Amniotic epithelial cell (primary cell): Measurements from ENCODE around the gene DVL1.
"Not testable (repeated sequence)": the region's sequence is repeated elsewhere in the genome, so short reads cannot be mapped to it uniquely, and the experiment has no call there.

ENCODE experiments used
- DNase-seq: peaks from one replicate; pipeline ENCODE4 v3.0.0-alpha.2; 2010; ENCODE audit warnings: low read depth

Gene DVL1

DNA sequence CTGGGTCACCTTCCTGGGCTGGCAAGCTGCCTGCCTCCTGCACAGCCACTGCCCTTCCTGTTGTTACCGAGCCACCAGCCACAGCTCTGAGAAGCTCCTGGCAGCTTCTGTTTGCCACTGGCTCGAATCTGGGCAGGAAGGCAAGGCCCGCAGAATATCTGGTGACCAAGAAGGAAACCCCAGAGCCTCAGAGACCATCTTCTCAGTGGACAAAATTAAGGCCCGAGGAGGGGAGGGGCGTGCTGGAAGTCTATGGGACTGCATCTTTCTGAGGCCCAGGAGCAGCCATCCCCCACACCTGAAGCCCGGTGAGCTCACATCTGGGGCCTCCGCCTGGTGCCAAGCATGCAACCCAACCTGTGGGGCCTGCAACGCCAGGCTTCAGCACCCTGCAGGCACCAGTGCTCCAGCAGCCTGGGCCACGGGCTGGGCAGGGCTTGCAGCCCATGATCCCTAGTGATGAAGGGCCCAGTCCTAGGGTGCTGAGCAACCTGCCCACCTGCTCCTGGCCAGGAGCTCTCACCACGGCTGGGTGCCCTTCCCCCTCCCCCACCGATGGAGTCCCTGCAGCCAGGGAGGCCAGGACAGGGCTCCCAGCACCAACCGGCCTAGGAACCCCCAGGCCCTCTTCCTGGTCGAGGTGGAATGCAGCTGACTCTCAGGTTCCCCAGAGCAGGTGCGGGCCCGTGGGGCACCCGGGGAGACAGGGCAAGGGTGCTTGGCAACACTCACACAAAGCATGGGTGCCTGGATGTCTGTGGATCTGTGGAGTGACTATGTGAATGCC, 23.7 kb downstream of the DVL1 start:
- DNase-seq, result no peak

DNA sequence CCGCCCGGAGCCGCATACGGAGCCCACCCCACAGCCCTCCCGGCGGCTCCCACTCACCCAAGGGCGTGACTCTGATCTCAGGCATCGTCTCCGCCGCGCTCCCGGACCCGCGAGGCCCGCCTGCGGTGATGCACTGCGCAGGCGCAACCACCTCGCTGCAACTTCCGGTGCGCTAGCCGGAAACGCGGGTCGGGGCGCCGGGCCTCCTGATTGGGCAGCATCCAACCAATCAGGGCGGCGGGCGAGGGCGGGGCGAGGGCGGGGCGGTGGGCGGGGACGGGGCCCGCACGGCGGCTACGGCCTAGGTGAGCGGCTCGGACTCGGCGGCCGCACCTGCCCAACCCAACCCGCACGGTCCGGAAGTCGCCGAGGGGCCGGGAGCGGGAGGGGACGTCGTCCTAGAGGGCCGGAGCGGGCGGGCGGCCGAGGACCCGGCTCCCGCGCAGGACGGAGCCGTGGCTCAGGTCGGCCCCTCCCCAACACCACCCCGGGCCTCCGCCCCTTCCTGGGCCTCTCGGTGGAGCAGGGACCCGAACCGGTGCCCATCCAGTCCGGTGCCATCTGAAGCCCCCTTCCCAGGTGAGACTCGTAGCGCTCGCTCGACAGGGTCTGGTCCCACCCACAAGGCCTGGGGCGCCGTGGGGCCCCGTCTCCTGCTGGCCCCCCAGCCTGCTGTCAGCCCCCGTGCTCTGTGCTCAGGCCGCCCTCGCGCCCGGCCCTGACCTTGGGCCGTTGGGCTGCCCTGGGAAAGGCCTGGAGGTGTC, 24.5 kb downstream of the DVL1 start, which contains the start of the genes CPTP and INTS11:
Gene CPTP (plus strand): TSS at position 279 of the 764 bp plus-strand sequence. CDS start 2,109 bp downstream, outside the sequence.
Gene INTS11 (minus strand): TSS at position 137 of the 764 bp plus-strand sequence. CDS start 52 bp downstream, at position 85.
- DNase-seq, result peak; percentile 80

- DNase-seq, result no peak
Observed at GRCh38 chr1:1324084-1324523, 25.1 kb downstream of the DVL1 start.

GRCh38 chr1:1322952-1323351, 26.3 kb downstream of the DVL1 start:
- DNase-seq, result no peak

- no peak for DNase-seq
Observed at GRCh38 chr1:1322418-1322817, 26.8 kb downstream of the DVL1 start.

DNA sequence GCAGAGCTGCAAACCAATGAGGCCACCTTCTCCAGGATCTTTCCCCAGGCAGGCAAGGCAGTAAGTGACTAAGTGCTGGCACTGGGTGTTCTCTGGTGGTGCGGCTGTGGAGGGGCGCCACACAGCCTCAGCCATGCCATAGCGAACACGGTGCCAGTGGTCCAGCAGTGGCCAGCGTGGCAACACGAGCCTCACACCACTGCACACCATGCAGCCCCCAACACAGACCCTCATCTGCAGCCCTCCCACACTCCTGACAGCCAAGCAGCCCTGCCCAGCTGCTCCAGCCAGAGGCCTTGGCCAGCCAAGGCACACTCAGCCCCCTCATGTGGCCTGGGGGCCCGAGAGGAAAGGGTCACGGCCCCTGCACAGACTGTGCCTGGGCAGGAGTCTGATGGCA, 27.7 kb downstream of the DVL1 start:
- no peak for DNase-seq

- no peak for DNase-seq
Observed at GRCh38 chr1:1320666-1321448, 28.4 kb downstream of the DVL1 start.

- DNase-seq, result no peak
Observed at GRCh38 chr1:1319646-1319941, 29.6 kb downstream of the DVL1 start.

- no peak for DNase-seq
Observed at GRCh38 chr1:1318777-1319645, 30.2 kb downstream of the DVL1 start.

DNA sequence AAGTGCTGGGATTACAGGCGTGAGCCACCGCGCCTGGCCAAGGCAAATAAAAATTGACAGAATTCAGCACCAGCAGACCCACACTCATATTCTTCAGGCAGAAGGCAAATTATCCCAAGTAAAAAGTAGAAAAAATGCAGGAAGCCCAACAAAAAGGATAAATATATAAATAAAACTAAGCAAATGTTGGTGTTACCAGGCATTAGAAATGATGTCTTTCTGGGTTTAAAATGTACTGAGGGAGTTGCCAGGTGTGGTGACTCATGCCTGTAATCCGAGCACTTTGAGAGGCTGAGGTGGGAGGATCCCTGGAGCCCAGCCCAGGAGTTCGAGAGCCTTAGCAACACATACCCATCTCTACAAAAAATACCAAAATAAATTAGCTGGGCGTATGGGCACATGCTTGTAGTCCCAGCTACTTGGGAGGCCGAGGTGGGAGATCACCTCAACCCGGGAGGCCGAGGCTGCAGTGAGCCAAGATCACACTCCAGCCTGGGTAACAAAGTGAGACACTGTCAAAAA, 31.0 kb downstream of the DVL1 start:
- DNase-seq, result peak; percentile 94

GRCh38 chr1:1317420-1317819, 31.8 kb downstream of the DVL1 start:
- DNase-seq, result no peak

DNA sequence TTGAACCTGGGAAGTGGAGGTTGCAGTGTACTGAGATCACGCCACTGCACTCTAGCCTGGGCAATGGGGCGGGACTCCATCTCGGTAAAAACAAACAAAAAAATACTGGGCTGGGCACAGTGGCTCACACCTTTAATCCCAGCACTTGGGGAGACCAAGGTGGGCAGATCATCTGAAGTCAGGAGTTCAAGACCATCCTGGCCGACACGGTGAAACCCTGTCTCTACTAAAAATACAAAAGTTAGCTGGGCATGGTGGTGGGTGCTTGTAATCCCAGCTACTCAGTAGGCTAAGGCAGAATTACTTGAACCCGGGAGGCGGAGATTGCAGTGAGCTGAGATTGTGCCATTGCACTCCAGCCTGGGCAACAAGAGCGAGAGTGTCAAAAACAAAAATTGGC, 33.0 kb downstream of the DVL1 start:
- not testable (repeated sequence) for DNase-seq

DNA sequence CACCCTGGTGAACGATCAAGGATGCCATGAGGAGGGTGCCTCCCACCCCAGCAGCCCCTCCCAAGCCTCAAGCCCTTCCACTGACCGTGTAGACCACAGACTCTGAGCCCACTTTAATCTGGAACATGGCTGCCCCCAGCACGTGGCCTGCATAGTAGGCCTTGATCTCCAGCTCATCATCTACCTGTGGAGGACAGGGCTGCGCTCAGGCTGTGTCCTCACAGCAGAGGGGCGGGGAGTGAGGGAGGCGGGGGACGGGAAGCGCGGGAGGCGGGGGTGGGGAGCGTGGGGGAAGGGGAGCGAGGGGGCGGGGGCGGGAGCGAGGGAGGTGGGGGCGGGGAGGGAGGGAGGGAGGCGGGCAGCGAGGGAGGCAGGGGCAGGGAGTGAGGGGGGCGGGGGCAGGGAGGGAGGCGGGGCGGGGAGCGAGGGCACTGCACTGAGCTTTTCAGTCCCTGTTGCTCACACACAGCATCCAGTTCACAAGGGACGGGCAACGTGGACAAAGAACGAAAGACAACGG, 33.7 kb downstream of the DVL1 start:
- no peak for DNase-seq

- no peak for DNase-seq
Observed at GRCh38 chr1:1314678-1315335, 34.4 kb downstream of the DVL1 start.

- DNase-seq, result no peak
Observed at GRCh38 chr1:1314237-1314586, 35.0 kb downstream of the DVL1 start.

GRCh38 chr1:1313500-1314236, 35.5 kb downstream of the DVL1 start:
- DNase-seq, result no peak

DNA sequence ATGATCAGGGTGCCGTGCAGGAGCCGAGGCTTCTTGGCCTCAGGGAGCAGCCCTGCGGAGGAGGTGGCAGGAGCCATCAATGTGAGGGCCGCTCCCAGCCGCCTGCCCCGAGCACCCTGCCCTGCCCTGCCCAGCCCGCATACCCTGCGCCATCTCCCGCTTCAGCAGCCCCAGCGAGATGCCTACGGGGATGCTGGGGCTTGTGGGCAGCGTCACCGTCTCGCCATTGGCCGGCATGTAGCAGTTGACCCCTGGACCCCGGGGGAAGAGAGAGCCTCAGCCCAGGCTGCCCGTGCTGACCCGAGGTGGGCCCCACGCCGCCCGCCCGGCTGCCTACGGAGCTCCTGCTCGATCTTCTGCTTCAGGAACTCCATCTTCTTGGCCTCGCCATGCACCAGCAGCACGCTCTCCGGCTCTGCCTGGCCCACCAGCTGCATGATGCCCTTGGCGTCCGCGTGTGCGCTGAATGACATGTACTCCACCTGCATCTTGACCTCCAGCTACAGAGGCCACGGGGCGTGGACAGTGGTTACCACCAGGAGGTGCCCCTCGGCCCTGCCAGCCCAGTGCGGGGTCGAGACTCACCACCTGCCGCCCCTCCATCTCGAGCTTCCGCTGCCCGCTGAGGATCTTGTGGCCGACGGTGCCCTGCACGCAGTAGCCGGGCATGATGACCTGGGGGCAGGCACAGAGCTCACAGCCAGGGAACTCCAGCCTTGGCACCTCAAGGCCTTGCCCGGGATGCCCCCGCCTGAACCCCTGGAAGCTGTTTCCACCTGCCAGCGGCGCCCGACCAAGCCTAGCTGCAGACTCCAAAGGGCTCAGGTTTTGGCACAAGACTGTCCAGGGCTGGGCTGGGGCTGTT, 36.5 kb downstream of the DVL1 start:
- no peak for DNase-seq

GRCh38 chr1:1311107-1312104, 37.8 kb downstream of the DVL1 start:
- DNase-seq, result no peak
